ENCODE measurements around the gene NUDT9.
"Not testable (repeated sequence)": the region's sequence is repeated elsewhere in the genome, so short reads cannot be mapped to it uniquely, and the experiment has no call there.

NUDT9 gene

DNA sequence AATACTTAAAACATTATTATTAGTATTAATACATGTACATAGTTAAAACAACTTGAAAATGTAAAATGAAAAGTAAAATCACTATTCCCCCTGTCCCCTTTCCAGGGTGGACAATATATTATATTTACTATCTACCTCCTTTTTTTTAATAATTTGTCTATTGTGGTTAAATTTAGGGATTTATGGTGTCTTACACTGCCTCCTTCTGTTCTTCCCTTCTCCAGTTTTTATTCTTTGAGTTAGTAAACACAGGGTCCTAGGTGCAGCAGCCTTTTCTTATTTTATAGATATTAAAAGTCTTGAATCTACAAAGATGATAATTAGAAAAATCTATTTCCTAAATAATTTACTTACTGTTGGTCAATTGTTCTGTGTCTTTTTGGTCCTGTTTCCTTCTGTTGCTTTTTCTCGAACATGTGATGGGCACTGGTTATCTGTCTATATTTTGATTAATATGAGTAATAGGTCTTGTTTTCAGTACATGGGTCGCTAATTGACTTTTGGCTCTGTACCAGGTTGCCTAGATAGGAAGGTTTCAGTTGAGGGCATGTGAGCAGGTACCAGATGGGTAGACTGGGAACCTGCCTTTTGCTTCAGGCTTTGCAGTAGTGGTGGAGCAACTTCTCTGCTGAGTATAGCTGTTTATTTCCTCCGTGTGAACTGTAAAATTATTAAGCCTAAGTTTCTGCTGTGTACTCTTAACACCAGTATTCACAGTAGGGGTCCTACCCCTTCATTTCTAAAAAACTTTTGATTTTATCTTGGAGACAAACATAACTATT, 1.1 kb downstream of the NUDT9 start:
- DNase-seq (ENCODE audit: extremely low spot score) = no peak
- ChIA-PET CTCF (interaction anchor here (1.2 kb wide), 1 partner anchor 13 kb away, joined by 4 read pairs; no protein-coding TSS in a partner anchor), POLR2A (interaction anchor here (0.5 to 6.0 kb wide), 4 partner anchors 9 to 212 kb away, joined by 3 to 59 read pairs (median 3); partner anchors contain the start of gene HSD17B11)
- TF ChIP-seq L3MBTL2 (conservative IDR thresholded peaks at IDR 0.05) = no peak
- no peak for TF ChIP-seq ZNF384 (IDR thresholded peaks at IDR 0.05)
- TF ChIP-seq LEF1 (IDR thresholded peaks at IDR 0.05; ENCODE audit: borderline replicate concordance) = no peak
- no peak for TF ChIP-seq HDGF (IDR thresholded peaks at IDR 0.05; ENCODE audit: borderline replicate concordance)
- no peak for TF ChIP-seq NFRKB (IDR thresholded peaks at IDR 0.05)
- no peak for TF ChIP-seq ELF4 (IDR thresholded peaks at IDR 0.05)
- TF ChIP-seq, protein P1, sequence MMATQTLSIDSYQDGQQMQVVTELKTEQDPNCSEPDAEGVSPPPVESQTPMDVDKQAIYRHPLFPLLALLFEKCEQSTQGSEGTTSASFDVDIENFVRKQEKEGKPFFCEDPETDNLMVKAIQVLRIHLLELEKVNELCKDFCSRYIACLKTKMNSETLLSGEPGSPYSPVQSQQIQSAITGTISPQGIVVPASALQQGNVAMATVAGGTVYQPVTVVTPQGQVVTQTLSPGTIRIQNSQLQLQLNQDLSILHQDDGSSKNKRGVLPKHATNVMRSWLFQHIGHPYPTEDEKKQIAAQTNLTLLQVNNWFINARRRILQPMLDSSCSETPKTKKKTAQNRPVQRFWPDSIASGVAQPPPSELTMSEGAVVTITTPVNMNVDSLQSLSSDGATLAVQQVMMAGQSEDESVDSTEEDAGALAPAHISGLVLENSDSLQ (IDR thresholded peaks at IDR 0.05) = no peak
- TF ChIP-seq TARDBP (IDR thresholded peaks at IDR 0.05) = no peak
- TF ChIP-seq FOXM1 (IDR thresholded peaks at IDR 0.05; ENCODE audit: borderline replicate concordance) = no peak
- no peak for TF ChIP-seq SUZ12 (IDR thresholded peaks at IDR 0.05)
- no peak for TF ChIP-seq BHLHE40 (IDR thresholded peaks at IDR 0.05; ENCODE audit: borderline replicate concordance)
- TF ChIP-seq FOXK2 (IDR thresholded peaks at IDR 0.05) = no peak
- TF ChIP-seq CTBP1 (IDR thresholded peaks at IDR 0.05; ENCODE audit: borderline replicate concordance) = no peak
- TF ChIP-seq FOXA1 (IDR thresholded peaks at IDR 0.05) = no peak
- no peak for TF ChIP-seq ARNT (IDR thresholded peaks at IDR 0.05)
- no peak for TF ChIP-seq SP1 (IDR thresholded peaks at IDR 0.05)

DNA sequence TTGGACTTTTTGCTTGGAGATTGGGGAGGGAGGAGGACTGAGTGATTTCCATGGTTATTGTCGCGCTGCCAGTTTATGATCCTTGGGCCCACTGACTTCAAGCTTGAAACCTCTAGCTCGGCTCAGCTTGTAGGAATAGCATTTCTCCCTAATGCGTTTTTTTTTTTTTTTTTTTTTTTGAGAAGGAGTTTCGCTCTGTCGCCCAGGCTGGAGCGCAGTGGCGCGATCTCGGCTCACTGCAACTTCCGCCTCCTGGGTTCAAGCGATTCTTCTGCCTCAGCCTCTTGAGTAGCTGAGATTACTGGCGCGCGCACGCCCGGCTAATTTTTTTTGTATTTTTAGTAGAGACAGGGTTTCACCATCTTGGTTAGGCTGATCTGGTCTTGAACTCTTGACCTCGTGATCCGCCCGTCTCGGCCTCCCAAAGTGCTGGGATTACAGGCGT, 1.7 kb downstream of the NUDT9 start:
- ChIA-PET POLR2A (interaction anchor here (0.5 to 6.0 kb wide), 3 partner anchors 33 to 213 kb away, joined by 3 to 59 read pairs (median 3); partner anchors contain the start of gene HSD17B11), CTCF (interaction anchor here (0.6 kb wide), 1 partner anchor 385 kb away, joined by 3 read pairs; no protein-coding TSS in a partner anchor)
- peak; percentile 78; the same call in 1 of the 2 replicates for TF ChIP-seq ZNF384 (IDR thresholded peaks at IDR 0.05)
- DNase-seq (ENCODE audit: extremely low spot score) = not testable (repeated sequence)

DNA sequence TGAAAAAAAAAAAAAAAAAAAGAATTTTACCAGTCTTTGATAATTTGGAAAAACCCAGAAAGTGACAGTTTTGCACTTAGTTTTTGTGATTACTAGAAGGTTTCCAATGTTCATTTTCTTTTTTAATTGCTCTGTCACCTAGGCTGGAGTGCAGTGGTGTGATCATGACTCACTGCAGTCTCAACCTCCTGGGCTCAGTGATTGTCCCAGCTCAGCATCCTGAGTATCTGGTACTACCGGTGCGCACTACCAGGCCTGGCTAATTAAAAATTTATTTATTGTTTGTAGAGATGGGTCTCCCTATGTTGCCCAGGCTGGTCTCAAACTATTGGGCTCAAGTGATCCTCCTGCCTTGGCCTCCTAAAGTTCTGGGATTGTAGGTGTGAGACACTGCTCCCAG, 3.3 kb downstream of the NUDT9 start:
- ChIA-PET POLR2A (interaction anchor here (6.0 kb wide), 1 partner anchor 35 kb away, joined by 59 read pairs; the partner anchor contains the start of gene HSD17B11), CTCF (no interaction called here)
- no peak for DNase-seq (ENCODE audit: extremely low spot score)
- TF ChIP-seq SP1 (IDR thresholded peaks at IDR 0.05) (no peak), NFRKB (IDR thresholded peaks at IDR 0.05) (no peak), ELF4 (IDR thresholded peaks at IDR 0.05) (no peak), ARNT (IDR thresholded peaks at IDR 0.05) (no peak), BHLHE40 (IDR thresholded peaks at IDR 0.05; ENCODE audit: borderline replicate concordance) (no peak), FOXA1 (IDR thresholded peaks at IDR 0.05) (no peak), ZNF384 (IDR thresholded peaks at IDR 0.05) (no peak), FOXK2 (IDR thresholded peaks at IDR 0.05) (no peak), CTBP1 (IDR thresholded peaks at IDR 0.05; ENCODE audit: borderline replicate concordance) (no peak), L3MBTL2 (conservative IDR thresholded peaks at IDR 0.05) (no peak)

DNA sequence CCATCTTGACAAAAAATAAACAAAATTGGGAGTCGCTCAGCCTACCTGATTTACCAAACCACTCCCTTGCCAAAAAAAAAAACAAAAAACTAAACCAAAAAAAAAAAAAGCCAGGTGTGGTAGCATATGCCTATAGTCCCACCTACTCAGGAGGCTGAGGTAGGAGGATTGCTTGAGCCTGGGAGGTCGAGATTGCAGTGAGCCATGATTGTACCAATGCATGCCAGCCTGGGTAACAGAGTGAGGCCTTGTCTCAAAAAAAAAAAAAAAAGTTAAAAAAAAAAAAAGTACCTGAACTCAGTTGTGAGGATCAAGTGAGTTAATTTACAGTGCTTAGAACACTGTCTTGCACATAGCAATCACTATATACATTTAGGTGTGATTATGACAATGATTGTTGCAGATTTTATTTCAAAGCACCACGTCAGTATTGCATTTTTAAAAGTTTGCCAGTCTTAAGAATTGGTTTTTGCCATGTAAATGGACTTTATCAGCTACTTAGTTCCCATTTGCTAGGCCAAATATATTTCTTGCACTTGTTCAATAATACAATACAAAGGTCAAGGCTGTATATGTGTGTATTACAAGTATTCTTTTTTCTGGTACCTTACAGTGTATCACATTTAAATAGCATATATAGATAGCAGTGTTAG, 4.6 kb downstream of the NUDT9 start:
- no peak for DNase-seq (ENCODE audit: extremely low spot score)
- ChIA-PET POLR2A (no interaction called here), CTCF (no interaction called here)
- TF ChIP-seq NFRKB (IDR thresholded peaks at IDR 0.05) (no peak), TARDBP (IDR thresholded peaks at IDR 0.05) (no peak), L3MBTL2 (conservative IDR thresholded peaks at IDR 0.05) (no peak), FOXA1 (IDR thresholded peaks at IDR 0.05) (no peak), ZNF384 (IDR thresholded peaks at IDR 0.05) (peak; percentile 49; the same call in 1 of the 2 replicates)

DNA sequence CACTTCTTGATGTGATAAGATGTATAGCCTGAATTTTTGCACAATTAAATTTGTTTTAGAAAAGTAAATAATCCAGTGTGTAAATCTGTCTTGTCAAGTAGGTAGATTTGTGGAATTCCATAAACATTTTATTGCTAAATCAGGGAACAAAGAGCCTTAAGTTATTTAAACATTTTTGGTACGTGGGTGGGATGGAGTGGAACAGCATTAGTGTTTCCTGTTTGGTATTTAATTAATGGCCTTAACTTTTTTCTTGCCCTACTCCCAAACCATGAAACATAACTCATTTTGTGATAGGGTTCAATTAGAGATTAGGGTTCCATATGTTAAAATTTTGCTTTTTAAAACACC, 5.1 kb downstream of the NUDT9 start:
- ChIA-PET CTCF (no interaction called here), POLR2A (no interaction called here)
- TF ChIP-seq SUZ12 (IDR thresholded peaks at IDR 0.05) (no peak), LEF1 (IDR thresholded peaks at IDR 0.05; ENCODE audit: borderline replicate concordance) (no peak), SP1 (IDR thresholded peaks at IDR 0.05) (no peak), CTBP1 (IDR thresholded peaks at IDR 0.05; ENCODE audit: borderline replicate concordance) (no peak)
- TF ChIP-seq, protein P1 (IDR thresholded peaks at IDR 0.05) = peak; percentile 43; the same call in 1 of the 2 replicates
- no peak for DNase-seq (ENCODE audit: extremely low spot score)

DNA sequence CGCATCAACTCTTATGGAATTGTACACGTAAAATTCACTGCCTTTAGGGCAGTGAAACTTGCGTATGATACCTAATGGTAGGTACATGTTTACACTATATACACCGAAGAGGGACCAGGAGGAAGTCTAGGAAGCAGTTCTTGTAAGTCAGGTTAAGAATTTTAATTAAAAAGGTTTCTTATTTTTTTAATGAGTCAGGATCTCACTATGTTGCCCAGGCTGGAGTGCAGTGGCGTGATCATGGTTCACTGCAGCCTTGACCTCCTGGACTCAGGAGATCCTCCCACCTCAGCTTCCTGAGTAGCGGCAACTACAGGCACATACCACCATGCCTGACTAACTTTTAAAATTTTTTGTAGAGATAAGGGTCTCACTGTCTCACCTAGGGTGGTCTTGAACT, 6.6 kb downstream of the NUDT9 start:
- ChIA-PET POLR2A (no interaction called here), CTCF (no interaction called here)
- no peak for DNase-seq (ENCODE audit: extremely low spot score)
- TF ChIP-seq CTBP1 (IDR thresholded peaks at IDR 0.05; ENCODE audit: borderline replicate concordance) (no peak), ZNF384 (IDR thresholded peaks at IDR 0.05) (no peak), FOXA1 (IDR thresholded peaks at IDR 0.05) (no peak), LEF1 (IDR thresholded peaks at IDR 0.05; ENCODE audit: borderline replicate concordance) (no peak), SUZ12 (IDR thresholded peaks at IDR 0.05) (no peak), FOXK2 (IDR thresholded peaks at IDR 0.05) (no peak), L3MBTL2 (conservative IDR thresholded peaks at IDR 0.05) (no peak), NFRKB (IDR thresholded peaks at IDR 0.05) (no peak), SP1 (IDR thresholded peaks at IDR 0.05) (no peak), FOXM1 (IDR thresholded peaks at IDR 0.05; ENCODE audit: borderline replicate concordance) (no peak), TARDBP (IDR thresholded peaks at IDR 0.05) (no peak), BHLHE40 (IDR thresholded peaks at IDR 0.05; ENCODE audit: borderline replicate concordance) (no peak), ARNT (IDR thresholded peaks at IDR 0.05) (no peak), ELF4 (IDR thresholded peaks at IDR 0.05) (no peak), HDGF (IDR thresholded peaks at IDR 0.05; ENCODE audit: borderline replicate concordance) (no peak)
- TF ChIP-seq, protein P1 (IDR thresholded peaks at IDR 0.05) = no peak

Measured in HEK293T (cell line).